HUES6 (cell line): ENCODE results near the gene HIPK2.

Source experiments
- H3K27ac ChIP-seq: 2 replicates; pipeline ENCODE4 v1.7.0; 2013; ENCODE audit warnings: low read depth, mild to moderate bottlenecking, low read length, inconsistent platforms
- H3K27me3 ChIP-seq: 2 replicates; pipeline ENCODE4 v1.6.1; 2013; ENCODE audit warnings: low read length; ENCODE audit not compliant: control insufficient read depth, insufficient read depth
- H3K36me3 ChIP-seq: 2 replicates; pipeline ENCODE4 v1.6.1; 2013; ENCODE audit warnings: low read length; ENCODE audit not compliant: control insufficient read depth, insufficient read depth
- H3K4me1 ChIP-seq: 2 replicates; pipeline ENCODE4 v1.6.1; 2013; ENCODE audit warnings: low read length; ENCODE audit not compliant: control insufficient read depth, insufficient read depth
- H3K4me3 ChIP-seq: 2 replicates; pipeline ENCODE4 v1.5.1; 2013; ENCODE audit warnings: low read depth, low read length
- H3K9ac ChIP-seq: one replicate; pipeline ENCODE4 v1.6.1; 2013; ENCODE audit warnings: mild to moderate bottlenecking, low read length
- H3K9me3 ChIP-seq: 2 replicates; pipeline ENCODE4 v1.6.1; 2013; ENCODE audit warnings: low read depth, low read length; ENCODE audit not compliant: control insufficient read depth, insufficient read depth

HIPK2 gene

GRCh38 chr7:139695051-139695450 is 82.7 kb downstream of the HIPK2 start:
- H3K9ac ChIP-seq, result no peak overlapping the region
- H3K4me1 ChIP-seq, result peaks cover 4% of the 10 kb centered on the region
- H3K4me3 ChIP-seq, result no peak overlapping the region
- no peaks in the 10 kb centered on the region; the same call in 1 of the 2 replicates for H3K36me3 ChIP-seq
- no peaks in the 10 kb centered on the region for H3K9me3 ChIP-seq
- no peaks in the 10 kb centered on the region for H3K27me3 ChIP-seq
- H3K27ac ChIP-seq, result no peak overlapping the region

GRCh38 chr7:139694389-139694676 is 83.5 kb downstream of the HIPK2 start:
- Histone ChIP-seq H3K27ac (no peak overlapping the region), H3K9me3 (no peaks in the 10 kb centered on the region), H3K9ac (no peak overlapping the region), H3K36me3 (no peaks in the 10 kb centered on the region; the same call in 1 of the 2 replicates), H3K27me3 (no peaks in the 10 kb centered on the region), H3K4me1 (no peaks in the 10 kb centered on the region), H3K4me3 (no peak overlapping the region)

- H3K27ac ChIP-seq, result no peak overlapping the region
- H3K4me1 ChIP-seq, result no peaks in the 10 kb centered on the region
- H3K4me3 ChIP-seq, result no peak overlapping the region
- no peaks in the 10 kb centered on the region; the same call in 1 of the 2 replicates for H3K36me3 ChIP-seq
- H3K9ac ChIP-seq, result no peak overlapping the region
- no peaks in the 10 kb centered on the region for H3K9me3 ChIP-seq
- no peaks in the 10 kb centered on the region for H3K27me3 ChIP-seq
Observed at GRCh38 chr7:139693651-139694388, 84.0 kb downstream of the HIPK2 start.

GRCh38 chr7:139692723-139693122 is 85.1 kb downstream of the HIPK2 start:
- Histone ChIP-seq H3K27me3 (no peaks in the 10 kb centered on the region), H3K9ac (no peak overlapping the region), H3K4me3 (no peak overlapping the region), H3K9me3 (no peaks in the 10 kb centered on the region), H3K36me3 (no peaks in the 10 kb centered on the region), H3K27ac (no peak overlapping the region), H3K4me1 (peaks cover 5% of the 10 kb centered on the region; the same call in 1 of the 2 replicates)

GRCh38 chr7:139691253-139691781 is 86.5 kb downstream of the HIPK2 start:
- Histone ChIP-seq H3K27me3 (no peaks in the 10 kb centered on the region), H3K36me3 (no peaks in the 10 kb centered on the region), H3K9me3 (no peaks in the 10 kb centered on the region; the same call in 1 of the 2 replicates), H3K27ac (no peak overlapping the region), H3K4me3 (no peak overlapping the region), H3K4me1 (peaks cover 5% of the 10 kb centered on the region; the same call in 1 of the 2 replicates), H3K9ac (no peak overlapping the region)

GRCh38 chr7:139687980-139688632 is 89.7 kb downstream of the HIPK2 start:
- Histone ChIP-seq H3K27me3 (no peaks in the 10 kb centered on the region), H3K4me1 (peaks cover 10% of the 10 kb centered on the region; the same call in 1 of the 2 replicates), H3K27ac (no peak overlapping the region), H3K9me3 (peaks cover 4% of the 10 kb centered on the region), H3K4me3 (no peak overlapping the region), H3K36me3 (no peaks in the 10 kb centered on the region), H3K9ac (no peak overlapping the region)

- Histone ChIP-seq H3K36me3 (no peaks in the 10 kb centered on the region), H3K27ac (no peak overlapping the region), H3K4me3 (no peak overlapping the region), H3K27me3 (no peaks in the 10 kb centered on the region), H3K4me1 (peaks cover 17% of the 10 kb centered on the region; the same call in 1 of the 2 replicates), H3K9ac (no peak overlapping the region), H3K9me3 (peaks cover 4% of the 10 kb centered on the region)
Observed at GRCh38 chr7:139687211-139687954, 90.4 kb downstream of the HIPK2 start.

GRCh38 chr7:139683137-139683921 is 94.5 kb downstream of the HIPK2 start:
- no peak overlapping the region for H3K9ac ChIP-seq
- no peaks in the 10 kb centered on the region for H3K36me3 ChIP-seq
- no peak overlapping the region for H3K4me3 ChIP-seq
- H3K4me1 ChIP-seq, result peaks cover 37% of the 10 kb centered on the region
- H3K27me3 ChIP-seq, result no peaks in the 10 kb centered on the region
- peaks cover 4% of the 10 kb centered on the region for H3K9me3 ChIP-seq
- no peak overlapping the region for H3K27ac ChIP-seq

GRCh38 chr7:139682136-139683013 is 95.4 kb downstream of the HIPK2 start:
- H3K27ac ChIP-seq, result no peak overlapping the region
- no peak overlapping the region for H3K4me3 ChIP-seq
- no peaks in the 10 kb centered on the region for H3K27me3 ChIP-seq
- no peaks in the 10 kb centered on the region for H3K36me3 ChIP-seq
- H3K9ac ChIP-seq, result no peak overlapping the region
- peaks cover 32% of the 10 kb centered on the region for H3K4me1 ChIP-seq
- H3K9me3 ChIP-seq, result peaks cover 4% of the 10 kb centered on the region

GRCh38 chr7:139681812-139682135 is 96.0 kb downstream of the HIPK2 start:
- H3K4me3 ChIP-seq, result no peak overlapping the region
- peaks cover 32% of the 10 kb centered on the region for H3K4me1 ChIP-seq
- H3K9ac ChIP-seq, result no peak overlapping the region
- H3K9me3 ChIP-seq, result peaks cover 4% of the 10 kb centered on the region
- H3K27me3 ChIP-seq, result no peaks in the 10 kb centered on the region
- H3K36me3 ChIP-seq, result no peaks in the 10 kb centered on the region
- no peak overlapping the region for H3K27ac ChIP-seq
